HG02885 (cell line): ENCODE measurements around the gene PLXDC1.
"Not testable (repeated sequence)": the region's sequence is repeated elsewhere in the genome, so short reads cannot be mapped to it uniquely, and the experiment has no call there.

ENCODE experiments used
- ATAC-seq: cut with Tn5 transposase; IDR thresholded peaks from one replicate; pipeline ENCODE4 v1.9.1; 2021; ENCODE audit warnings: mild to moderate bottlenecking; ENCODE audit not compliant: unreplicated experiment, poor library complexity

The PLXDC1 gene

DNA sequence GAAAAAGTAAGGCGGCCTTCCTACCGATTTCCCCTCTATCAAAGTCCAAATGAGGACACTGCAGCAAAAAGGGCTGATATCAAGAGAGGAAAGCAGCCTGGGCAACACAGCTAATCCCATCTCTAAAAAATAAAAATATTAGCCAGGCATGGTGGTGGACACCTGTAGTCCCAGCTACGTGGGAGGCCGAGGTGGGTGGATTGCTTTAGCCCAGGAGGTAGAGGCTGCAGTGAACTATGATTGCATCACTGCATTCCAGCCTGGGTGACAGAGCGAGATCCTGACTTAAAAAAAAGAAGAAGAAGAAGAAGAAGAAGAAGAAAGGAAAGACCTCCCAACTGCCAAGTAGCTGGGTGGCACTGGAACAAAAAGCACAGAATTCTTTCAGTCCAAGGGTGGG is 31.6 kb upstream of the PLXDC1 start:
- no peak for ATAC-seq

DNA sequence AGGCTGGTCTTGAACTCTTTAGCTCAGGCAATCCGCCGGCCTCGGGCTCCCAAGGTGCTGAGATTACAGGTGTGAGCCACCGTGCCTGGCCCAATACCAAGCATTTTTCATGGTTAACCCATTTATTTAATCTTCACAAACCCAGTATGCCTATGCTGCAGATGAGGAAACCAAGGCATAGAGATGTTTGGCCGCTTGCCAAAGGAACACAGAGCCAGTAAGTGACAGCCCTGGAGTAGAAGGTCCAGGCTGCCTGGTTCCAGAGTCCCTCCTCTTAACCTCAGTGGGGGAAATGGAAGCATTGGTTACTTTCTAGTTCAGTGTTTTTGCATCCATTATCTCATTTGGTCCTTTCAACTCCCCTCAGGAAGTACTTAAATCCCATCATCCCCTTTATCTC is 29.9 kb upstream of the PLXDC1 start:
- no peak for ATAC-seq

DNA sequence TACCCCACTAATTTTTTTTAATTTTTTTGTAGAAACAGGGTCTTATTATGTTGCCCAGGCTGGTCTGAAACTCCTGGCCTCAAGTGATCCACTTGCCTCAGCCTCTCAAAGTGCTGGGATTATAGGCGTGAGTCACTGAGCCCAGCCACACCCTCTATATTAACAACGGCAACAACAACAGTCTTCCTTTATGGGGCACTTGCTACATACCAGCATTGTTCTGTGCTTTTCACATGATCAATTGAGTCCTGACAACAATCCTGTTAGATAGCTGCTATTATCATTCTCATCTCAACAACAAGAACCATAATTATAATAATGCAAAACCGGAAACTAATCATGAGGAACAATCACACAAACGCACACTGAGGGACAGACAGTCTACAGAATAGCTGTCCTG is 27.1 kb upstream of the PLXDC1 start:
- ATAC-seq: no peak

DNA sequence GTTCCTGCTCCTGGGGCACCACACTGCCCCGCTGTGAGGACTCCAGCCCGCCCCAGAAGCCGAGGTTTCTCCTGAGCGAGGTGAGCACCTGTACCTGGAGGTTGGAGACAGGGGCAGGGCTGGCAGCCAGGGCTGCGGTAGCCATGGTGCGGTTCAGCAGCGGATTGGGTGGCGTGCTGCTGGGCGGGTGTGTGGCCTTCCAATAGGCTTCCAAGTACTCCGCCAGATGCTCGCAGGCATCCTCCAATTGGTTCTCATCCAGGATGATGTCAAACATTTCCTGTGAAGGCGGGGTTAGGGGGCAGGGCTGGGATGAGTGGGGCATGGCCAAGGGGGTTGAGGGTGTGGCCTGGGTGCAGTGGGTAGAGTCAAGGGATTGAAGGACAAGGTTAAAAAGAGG is 25.8 kb upstream of the PLXDC1 start:
- no peak for ATAC-seq

DNA sequence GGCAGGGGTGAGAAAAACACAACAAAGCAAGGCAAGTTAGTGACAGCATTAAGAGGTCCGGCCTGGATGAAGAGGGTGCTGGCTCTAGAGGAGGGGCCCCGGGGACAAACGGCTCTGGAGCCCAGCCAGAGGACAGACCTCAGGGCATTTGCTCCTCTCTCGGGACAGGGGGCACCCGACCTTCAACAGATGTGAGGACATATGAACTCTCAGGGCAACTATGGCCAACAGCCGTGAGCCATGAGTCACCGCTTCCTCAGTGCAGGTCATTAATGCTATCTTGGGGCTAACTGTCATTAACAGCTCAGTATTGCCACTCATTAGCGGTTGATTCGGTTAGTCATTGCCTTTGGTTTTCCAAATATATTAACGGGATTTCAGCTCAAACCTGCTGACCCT is 24.3 kb upstream of the PLXDC1 start:
- ATAC-seq: no peak

DNA sequence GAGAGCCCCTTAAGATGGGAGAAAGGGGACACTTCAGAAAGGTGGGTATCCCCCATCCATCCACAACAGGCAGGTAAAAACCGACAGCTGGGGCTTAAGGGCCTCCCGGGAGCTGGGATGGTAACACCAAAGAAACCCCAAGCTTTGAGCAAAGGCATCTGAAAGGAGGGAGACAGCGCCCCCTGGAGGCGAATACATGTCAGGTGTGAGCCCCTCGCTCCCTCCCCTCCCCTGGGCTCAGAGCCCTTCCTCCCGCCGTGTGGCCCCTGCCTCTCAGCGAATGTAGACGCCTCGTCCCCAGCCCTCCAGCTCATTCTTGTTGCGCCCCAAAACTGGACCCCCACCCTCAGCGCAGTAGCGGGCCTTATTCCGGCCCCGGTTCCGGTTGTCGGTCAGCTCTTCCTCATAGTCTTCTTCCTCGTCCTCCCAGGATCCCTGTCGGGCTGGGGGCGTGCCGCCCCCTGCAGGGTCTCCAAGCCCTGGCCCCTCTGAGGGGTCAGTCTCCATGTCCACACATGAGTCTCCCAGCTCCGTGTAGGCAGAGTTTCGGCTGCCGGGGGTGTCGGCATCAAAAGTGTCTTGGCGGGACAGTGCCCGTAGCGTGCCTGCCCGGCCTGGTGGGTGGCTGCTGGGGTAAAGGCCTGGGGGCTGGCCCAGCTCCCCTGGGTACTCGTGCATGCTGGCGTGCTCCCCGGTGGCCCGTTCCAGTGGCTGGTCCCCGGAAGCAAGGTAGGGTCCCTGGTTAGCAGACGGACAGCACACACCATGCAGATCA is 23.7 kb upstream of the PLXDC1 start:
- no peak for ATAC-seq

DNA sequence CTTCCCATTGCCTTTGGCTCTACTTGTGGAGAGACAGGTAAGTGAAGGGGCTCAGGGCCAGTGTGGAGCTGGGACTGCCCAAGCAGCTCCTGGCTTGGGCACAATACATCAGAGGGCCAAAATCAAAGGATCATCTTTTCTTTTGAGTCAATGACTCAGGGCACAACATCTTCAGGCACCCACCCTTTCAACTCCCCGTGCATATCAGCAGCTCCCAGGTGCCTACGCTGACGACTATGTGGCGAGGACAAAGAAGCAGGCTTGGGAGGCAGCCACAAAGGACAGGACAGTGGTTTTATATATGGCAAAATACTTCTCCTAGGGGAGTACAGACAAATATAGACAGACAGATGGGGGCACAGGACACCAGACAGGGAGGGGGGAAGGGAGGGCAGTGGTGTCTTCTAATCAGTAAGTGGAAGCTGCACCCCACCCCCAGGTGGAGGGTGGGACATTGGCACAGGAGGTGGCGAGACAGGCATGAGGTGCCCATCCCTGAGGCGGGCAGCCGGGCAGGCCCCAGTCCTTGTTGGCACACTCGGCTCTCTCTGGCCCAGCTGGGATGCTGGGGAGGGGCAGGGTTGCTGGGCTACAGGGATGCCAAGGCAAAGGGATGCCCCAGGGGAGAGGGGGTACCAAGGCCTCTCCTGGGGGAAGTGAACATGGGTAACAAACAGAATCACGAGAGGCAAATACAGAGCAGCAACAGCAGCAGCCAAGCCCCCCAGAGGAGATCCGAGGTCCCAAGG is 22.3 kb upstream of the PLXDC1 start:
- no peak for ATAC-seq

DNA sequence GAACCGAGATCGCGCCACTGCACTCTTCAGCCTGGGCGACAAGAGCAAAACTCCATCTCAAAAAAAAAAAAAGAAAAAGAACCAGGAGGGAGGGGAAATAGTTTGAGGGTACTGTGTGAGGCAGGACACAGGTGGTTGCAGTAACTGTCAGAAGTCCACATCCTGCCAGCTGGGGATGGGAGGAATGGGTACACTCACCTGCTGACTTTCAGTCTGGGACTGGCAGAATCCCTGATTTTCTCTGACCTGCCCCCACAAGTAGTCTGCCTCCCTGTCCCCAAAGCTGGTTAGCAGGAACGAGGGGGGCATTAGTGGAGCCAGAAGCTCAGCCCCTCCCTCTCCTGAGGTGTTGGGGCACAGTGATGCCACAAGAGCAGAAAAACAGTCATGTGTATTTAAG is 21.6 kb upstream of the PLXDC1 start:
- no peak for ATAC-seq

DNA sequence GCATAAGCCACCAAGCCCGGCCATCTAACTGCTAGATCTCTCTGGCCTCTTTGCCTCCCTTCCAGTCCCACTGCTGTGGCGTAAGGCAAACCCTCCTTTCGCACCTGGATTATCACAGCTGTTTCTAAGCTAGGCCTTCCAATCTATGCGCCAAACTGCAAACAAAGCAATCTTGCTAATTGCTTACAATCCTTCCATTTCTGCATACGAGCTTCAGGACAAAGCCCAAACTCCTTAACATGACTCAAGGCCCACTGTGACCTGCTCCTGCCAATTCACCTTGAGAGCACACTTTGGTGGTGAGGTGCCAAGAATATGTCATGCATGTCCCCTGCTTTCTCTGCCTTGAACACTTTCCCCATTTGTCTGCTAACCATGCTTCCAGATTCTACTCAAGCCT is 20.5 kb upstream of the PLXDC1 start:
- no peak for ATAC-seq

DNA sequence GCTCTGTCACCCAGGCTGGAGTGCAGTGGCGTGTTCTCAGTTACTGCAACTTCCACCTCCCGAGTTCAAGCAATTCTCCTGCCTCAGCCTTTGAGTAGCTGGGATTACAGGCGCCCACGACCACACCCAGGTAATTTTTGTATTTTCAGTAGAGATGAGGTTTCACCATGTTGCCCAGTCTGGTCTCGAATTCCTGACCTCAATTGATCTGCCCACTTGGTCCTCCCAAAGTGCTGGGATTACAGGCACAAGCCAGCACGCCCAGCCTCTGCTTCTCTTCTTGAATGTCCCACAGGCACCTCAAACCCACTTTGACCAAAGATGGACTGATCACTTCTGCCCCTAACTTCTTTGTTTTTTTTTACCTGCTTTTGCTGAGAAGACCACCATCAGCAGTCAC is 19.1 kb upstream of the PLXDC1 start:
- ATAC-seq: no peak

DNA sequence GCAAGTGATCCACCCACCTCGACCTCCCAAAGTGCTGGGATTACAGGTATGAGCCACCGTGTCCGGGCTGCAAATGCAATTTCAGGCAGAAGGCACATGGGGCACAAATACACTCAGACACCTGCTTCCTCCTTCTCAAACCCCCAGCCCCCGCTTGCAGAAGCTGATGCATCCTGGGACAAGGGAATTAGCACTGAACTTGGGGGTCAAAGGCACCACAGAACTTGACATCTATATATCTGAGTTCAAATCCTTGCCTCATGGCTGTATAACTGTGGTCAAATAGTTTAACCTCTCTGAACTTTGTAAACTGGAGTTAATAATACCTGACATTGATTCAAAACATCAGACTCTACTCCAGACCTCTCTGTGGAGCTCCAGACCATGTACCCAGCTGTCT is 18.7 kb upstream of the PLXDC1 start:
- ATAC-seq: no peak

DNA sequence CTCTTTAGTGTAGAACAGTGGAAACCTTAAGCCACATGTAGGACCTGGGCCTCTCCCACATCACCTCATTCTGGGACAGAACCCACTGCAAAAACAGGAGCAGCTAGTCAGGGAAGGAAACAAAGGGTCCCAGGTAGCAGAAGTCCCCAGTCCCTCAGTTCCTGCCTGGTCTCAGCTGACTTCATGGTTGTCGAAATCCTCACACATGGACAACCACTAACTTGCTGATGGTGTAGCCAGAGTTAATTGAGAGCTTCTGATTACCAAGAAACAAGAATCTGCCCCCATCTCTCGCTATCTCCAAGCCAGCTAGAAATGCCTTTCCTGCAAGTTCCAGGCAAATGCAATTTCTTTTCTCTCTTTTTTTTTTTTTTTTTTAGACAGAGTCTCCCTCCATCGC is 18.1 kb upstream of the PLXDC1 start:
- ATAC-seq: no peak

DNA sequence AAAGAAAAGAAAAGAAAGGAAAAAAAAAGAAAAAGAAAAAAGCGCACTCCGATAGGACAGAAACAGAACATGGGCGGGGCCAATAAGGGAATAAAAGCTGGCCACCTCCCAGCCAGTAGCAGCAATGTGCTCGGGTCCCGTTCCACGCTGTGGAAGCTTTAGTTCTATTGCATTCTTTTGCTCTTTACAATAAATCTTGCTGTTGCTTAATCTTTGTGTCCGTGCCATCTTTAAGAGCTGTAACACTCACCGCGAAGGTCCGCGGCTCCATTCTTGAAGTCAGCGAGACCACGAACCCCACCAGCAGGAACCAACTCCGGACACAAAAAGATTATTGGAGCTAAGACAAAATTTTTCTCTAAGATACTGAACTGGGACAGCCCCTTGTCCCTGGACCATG is 17.7 kb upstream of the PLXDC1 start:
- no peak for ATAC-seq

DNA sequence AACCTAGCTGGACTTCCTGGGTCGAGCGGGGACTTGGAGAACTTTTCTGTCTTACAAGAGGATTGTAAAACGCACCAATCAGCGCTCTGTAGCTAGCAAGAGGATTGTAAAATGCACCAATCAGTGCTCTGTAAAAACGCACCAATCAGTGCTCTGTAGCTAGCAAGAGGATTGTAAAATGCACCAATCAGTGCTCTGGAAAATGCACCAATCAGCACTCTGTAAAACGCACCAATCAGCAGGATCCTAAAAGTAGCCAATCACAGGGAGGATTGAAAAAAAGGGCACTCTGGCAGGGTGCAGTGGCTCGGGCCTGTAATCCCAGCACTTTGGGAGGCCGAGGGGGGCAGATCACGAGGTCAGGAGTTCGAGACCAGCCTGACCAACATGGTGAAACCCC is 17.1 kb upstream of the PLXDC1 start:
- ATAC-seq: not testable (repeated sequence)

DNA sequence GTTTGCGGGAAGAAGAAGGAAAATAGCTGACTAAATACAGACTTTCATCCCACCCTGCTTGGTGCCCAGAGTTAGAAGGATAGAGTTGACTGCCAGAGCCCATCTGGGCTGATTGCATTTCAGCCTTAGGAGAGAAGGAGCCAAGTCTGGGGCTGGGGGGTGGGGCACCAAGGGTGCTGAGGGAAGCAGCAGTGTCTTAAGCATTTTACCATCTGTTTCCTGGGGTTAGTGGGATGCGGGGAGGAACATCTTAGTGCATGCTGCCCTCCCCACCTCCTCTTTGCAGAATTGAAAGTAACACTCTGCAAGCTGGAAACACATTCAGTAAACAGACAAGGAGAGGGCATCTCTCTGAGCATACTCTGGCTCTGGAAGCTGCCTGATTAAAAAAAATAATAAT is 16.0 kb upstream of the PLXDC1 start:
- no peak for ATAC-seq

DNA sequence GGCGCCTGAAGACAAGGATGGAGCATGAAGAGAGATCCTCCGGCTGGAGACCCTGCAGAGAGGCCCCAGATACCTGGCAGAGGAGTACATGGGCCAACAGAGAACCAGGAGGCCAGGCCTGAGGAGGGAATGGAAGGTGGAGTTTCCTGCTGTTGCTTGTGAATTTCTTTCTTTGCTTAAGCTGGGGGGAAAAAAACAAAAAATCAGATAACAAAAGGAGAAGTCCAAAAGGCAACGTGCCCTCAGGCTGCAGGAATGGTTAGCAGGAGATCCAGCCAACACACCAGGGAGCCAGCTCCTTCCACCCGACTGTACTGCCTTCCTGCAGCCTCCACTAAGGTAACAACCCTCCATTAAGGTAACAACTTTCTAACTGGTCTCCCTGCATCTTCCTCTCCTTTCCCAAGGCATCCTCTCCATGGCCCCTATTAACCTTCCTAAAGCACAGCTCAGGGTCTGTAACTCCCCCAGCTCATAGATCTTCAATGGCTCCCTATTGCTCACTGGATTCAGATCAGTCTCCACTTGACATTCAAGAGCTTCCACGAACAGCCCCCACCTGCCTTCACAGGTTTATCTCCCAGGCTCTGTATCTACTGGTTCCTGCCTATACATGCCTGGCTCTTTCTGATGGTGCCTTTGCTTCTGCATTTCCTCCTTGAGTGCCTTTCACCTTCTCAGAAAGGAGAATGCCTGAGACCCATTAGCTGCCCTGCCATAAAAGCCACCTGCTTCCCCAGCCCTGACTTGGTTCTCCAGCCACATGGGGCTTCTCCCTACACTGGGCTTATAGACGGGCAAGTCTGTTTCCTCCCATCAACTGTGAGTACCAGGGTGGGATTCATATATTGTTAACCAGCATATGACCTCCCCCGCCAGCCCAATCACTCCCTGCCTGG is 15.2 kb upstream of the PLXDC1 start:
- ATAC-seq: no peak

DNA sequence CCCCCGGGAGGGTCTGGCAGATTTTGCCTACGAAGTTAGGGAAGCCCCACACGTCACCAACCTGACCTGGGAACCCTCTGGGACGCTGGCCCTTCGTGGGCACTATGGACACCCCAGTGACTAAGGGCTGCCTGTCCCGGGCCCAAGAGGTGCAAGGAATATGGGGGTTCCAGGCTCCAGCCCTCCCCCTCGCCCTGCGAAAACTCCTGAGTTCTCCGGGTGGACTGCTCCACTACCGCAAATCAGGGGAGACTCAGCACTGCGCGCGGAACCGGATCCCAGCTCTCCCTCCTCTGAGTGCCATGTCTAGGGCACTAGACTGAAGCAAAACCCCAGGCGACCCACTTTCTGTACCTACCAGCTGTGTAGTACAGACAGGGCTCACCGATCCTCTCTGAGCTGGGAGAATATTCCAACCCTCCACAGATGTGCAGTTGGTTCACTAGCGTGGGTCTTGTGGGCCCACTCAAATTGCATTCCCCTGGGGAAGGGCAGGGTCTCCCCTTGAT is 14.5 kb upstream of the PLXDC1 start, which contains the start of gene ARL5C:
TSS of gene ARL5C (minus strand) at position 321 of the 509 bp plus-strand sequence. CDS start 401 bp downstream, outside the sequence.
- no peak for ATAC-seq

DNA sequence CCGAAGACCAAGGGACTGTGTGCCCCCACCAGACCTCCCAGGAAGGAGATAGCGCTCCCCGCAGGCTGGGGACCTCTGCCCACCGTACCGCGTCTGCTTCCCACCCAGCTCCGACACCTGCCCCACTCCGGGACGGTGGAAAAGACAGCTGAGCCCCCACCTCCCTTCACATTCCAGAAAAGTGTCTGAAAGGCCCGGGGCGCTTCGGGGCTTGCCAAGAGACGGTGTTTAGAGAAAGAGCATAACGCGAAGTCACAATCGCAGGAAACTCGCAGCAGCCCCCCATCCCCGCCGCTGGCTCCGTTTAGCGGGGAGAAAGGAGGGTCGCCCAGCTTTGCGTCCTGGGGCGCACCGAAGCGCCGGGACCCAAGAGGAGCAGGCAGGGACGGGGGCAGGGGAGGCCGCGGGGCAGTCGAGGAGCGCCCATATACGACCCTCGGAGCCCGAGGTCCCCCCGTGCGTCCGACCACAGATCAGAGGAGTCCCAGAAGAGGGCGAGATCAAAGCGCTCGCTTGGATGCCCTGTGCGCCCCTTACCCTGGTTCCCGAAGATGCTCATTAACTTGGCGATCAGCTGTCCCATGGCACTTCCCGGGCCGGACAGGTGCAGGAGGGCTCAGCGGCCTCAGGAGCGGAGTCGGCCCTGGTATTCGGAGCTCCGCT is 13.9 kb upstream of the PLXDC1 start:
- no peak for ATAC-seq

DNA sequence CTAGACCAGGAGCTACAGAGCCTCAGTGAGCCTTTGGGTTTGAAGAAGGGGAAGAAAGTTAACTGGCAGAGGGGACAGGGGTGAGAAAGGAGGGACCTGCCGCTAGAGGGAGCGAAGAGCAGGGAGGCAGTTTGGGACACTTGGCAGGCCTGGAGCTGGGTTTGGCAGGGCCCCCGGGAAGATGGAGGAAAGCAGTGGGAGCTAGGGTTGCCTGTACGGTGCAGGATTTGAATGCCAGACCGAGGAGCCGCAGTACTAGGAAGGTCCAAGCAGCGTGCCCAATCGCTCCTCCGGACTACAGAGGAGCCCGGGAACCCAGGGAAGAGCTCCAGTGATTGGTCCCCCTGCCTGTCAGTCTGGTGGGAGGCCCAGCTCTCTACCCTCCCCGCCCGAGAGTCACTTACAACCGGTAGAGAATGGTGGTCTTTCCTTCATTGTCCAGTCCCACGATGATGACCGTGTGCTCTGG is 13.3 kb upstream of the PLXDC1 start:
- peak; percentile 65 for ATAC-seq

DNA sequence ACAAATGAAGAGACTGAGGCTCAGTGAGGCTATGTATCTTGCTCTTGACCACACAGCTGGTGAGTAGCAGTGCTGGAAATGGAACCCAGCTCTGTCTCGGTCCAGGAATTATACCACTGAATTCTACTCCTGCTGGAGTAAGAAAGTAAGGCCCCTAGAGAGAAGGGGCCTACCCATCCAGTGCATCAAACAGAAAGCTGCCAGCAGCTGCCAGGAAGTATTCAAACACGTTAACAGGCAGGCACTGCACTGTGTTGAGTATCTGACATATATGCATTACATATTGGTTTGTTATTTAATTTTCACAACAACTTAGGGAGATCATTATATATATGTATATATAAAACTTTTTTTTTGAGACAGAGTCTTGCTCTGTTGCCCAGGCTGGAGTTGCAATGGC is 10.5 kb upstream of the PLXDC1 start:
- no peak for ATAC-seq
